Measurements from ENCODE around the gene DOK5. TPM values are rescaled to one million over a fixed set of nuclear protein-coding genes. Genes with fewer than 3 reads are reported as not detected.
A peak's percentile ranks its signal among the peaks of the same experiment; 100 is the strongest.

Gene DOK5
- total and polyA plus RNA-seq, 2 experiments from 2014 or later: 5.0 to 6.9 TPM

- peaks cover 7% of the 10 kb centered on the region; the same call in 1 of the 2 replicates for H3K9me2 ChIP-seq (ENCODE audit: insufficient read depth)
- DNase-seq (ENCODE audit: low spot score) (no peak), ATAC-seq (no peak)
- peaks cover 23% of the 10 kb centered on the region for H3K4me1 ChIP-seq (ENCODE audit: insufficient read depth)
- H3K79me2 ChIP-seq (replicated peaks; ENCODE audit: insufficient read depth): no peaks in the 10 kb centered on the region
- Mint-ChIP-seq H3K27ac (no peak overlapping the region), H3K4me1 (peaks cover 31% of the 10 kb centered on the region), H3K9me3 (peaks cover 17% of the 10 kb centered on the region; the same call in 2 of the 3 replicates), H3K27me3 (ENCODE audit: insufficient read depth, low read depth, poor library complexity) (peaks cover 5% of the 10 kb centered on the region), H3K4me3 (no peak overlapping the region), H3K36me3 (ENCODE audit: low read depth) (peaks cover 22% of the 10 kb centered on the region; the same call in 2 of the 3 replicates)
- H3K27ac ChIP-seq (ENCODE audit: low read depth): no peak overlapping the region
- no peak overlapping the region for H2AFZ ChIP-seq
- no peaks in the 10 kb centered on the region for H4K20me1 ChIP-seq (replicated peaks; ENCODE audit: insufficient read depth)
- no peaks in the 10 kb centered on the region for H3K36me3 ChIP-seq (ENCODE audit: insufficient read depth)
- no peak for TF ChIP-seq JUNB (IDR thresholded peaks at IDR 0.05; ENCODE audit: unreplicated experiment)
- H3K27me3 ChIP-seq (ENCODE audit: insufficient read depth): no peaks in the 10 kb centered on the region
- H3K4me2 ChIP-seq: no peak overlapping the region
- H3K4me3 ChIP-seq: no peak overlapping the region
- no peaks in the 10 kb centered on the region for H3F3A ChIP-seq (replicated peaks; ENCODE audit: low read depth)
Measured at GRCh38 chr20:54636575-54636974, 161.2 kb downstream of the DOK5 start.

- peaks cover 17% of the 10 kb centered on the region; the same call in 2 of the 3 replicates for H3K9me3 Mint-ChIP-seq
- ATAC-seq (no peak), DNase-seq (ENCODE audit: low spot score) (no peak)
- no peaks in the 10 kb centered on the region for H3F3A ChIP-seq (replicated peaks; ENCODE audit: low read depth)
- H3K36me3 ChIP-seq (ENCODE audit: insufficient read depth): no peaks in the 10 kb centered on the region
- peaks cover 7% of the 10 kb centered on the region; the same call in 1 of the 2 replicates for H3K9me2 ChIP-seq (ENCODE audit: insufficient read depth)
- H3K36me3 Mint-ChIP-seq (ENCODE audit: low read depth): peaks cover 18% of the 10 kb centered on the region; the same call in 2 of the 3 replicates
- H3K27me3 ChIP-seq (ENCODE audit: insufficient read depth): no peaks in the 10 kb centered on the region
- no peaks in the 10 kb centered on the region for H3K79me2 ChIP-seq (replicated peaks; ENCODE audit: insufficient read depth)
- no peak overlapping the region for H3K4me2 ChIP-seq
- H3K27me3 Mint-ChIP-seq (ENCODE audit: insufficient read depth, low read depth, poor library complexity): peaks cover 5% of the 10 kb centered on the region
- no peak overlapping the region for H3K4me3 Mint-ChIP-seq
- peaks cover 13% of the 10 kb centered on the region for H3K4me1 Mint-ChIP-seq
- no peaks in the 10 kb centered on the region for H3K4me1 ChIP-seq (ENCODE audit: insufficient read depth)
- peak overlapping the region; percentile 60; the same call in 1 of the 2 replicates for H3K27ac Mint-ChIP-seq
- H2AFZ ChIP-seq: 0 out of 2 replicates have a peak overlapping the region, but pooled peaks have one; percentile 66
- no peak overlapping the region for H3K27ac ChIP-seq (ENCODE audit: low read depth)
- no peaks in the 10 kb centered on the region for H4K20me1 ChIP-seq (replicated peaks; ENCODE audit: insufficient read depth)
- no peak overlapping the region for H3K4me3 ChIP-seq
- no peak for TF ChIP-seq ETS1 (IDR thresholded peaks at IDR 0.05)
- no peak for TF ChIP-seq REST (IDR thresholded peaks at IDR 0.05; ENCODE audit: unreplicated experiment)
- no peak for TF ChIP-seq STAT1 (IDR thresholded peaks at IDR 0.05; ENCODE audit: unreplicated experiment)
- no peak for TF ChIP-seq ZNF114 (CRISPR knock-in tag; IDR thresholded peaks at IDR 0.05)
- no peak for TF ChIP-seq CREB1 (CRISPR knock-in tag; IDR thresholded peaks at IDR 0.05; ENCODE audit: low read depth)
- TF ChIP-seq ZNF331 (CRISPR knock-in tag; IDR thresholded peaks at IDR 0.05; ENCODE audit: low read depth): no peak
- no peak for TF ChIP-seq EZH2phosphoT487 (IDR thresholded peaks at IDR 0.05; ENCODE audit: unreplicated experiment)
- no peak for TF ChIP-seq CTCF (conservative IDR thresholded peaks at IDR 0.05; ENCODE audit: low read depth in 2 of 2)
- no peak for TF ChIP-seq NANOG (IDR thresholded peaks at IDR 0.05; ENCODE audit: borderline replicate concordance)
- TF ChIP-seq EZH2 (IDR thresholded peaks at IDR 0.05; ENCODE audit: low read depth, unreplicated experiment): no peak
- TF ChIP-seq JUNB (IDR thresholded peaks at IDR 0.05; ENCODE audit: unreplicated experiment): no peak
- no peak for TF ChIP-seq POLR2AphosphoS5 (IDR thresholded peaks at IDR 0.05; ENCODE audit: low read depth)
Measured at GRCh38 chr20:54639941-54640340, 164.5 kb downstream of the DOK5 start.

Data from GM23338 (cell line).